IMR-90 (cell line): Measurements from ENCODE around the gene KY. TPM values are rescaled to one million over a fixed set of nuclear protein-coding genes. Genes with fewer than 3 reads are reported as not detected.
A peak's percentile ranks its signal among the peaks of the same experiment; 100 is the strongest.

Source experiments
- ATAC-seq: fragments of 200-7000 bp; cut with Tn5 transposase; 2 replicates; pipeline ENCODE4 v1.9.1; 2020; ENCODE audit warnings: low read depth, mild to moderate bottlenecking, moderate library complexity
- BruUV-seq: library from RNA; stranded (reverse); fragments of 400-500 nt; replicated peaks from 2 replicates; lab custom pipeline; 2021; lab: Mats Ljungman, UMichigan
- CTCF ChIA-PET: fragments of 300-600 bp; formaldehyde crosslinking; extraction: SDS; loops from one replicate; lab custom pipeline; 2021; ENCODE audit warnings: antibody characterized with exemption; lab: Yijun Ruan, JAX
- POLR2A ChIA-PET: fragments of 300-600 bp; sonication (Branson Sonifier 250); formaldehyde crosslinking; loops from one replicate; lab custom pipeline; 2022; ENCODE audit warnings: antibody characterized with exemption; ENCODE audit not compliant: unreplicated experiment; lab: Charles Lee
- DNase-seq: peaks from one replicate; pipeline ENCODE4 v3.0.0; 2013
- H2AFZ ChIP-seq: replicated peaks from 2 replicates; pipeline ENCODE3; 2013; ENCODE audit warnings: low read length, mild to moderate bottlenecking; ENCODE audit not compliant: poor library complexity
- H2AK5ac ChIP-seq: 2 replicates; pipeline ENCODE4 v1.6.1; 2013; ENCODE audit warnings: low read depth, low read length, inconsistent platforms
- H2AK9ac ChIP-seq: replicated peaks from 2 replicates; pipeline ENCODE3; 2013; ENCODE audit warnings: mild to moderate bottlenecking, low read depth, low read length, moderate library complexity; ENCODE audit not compliant: poor library complexity
- H2BK120ac ChIP-seq: 2 replicates; pipeline ENCODE4 v1.6.1; 2013; ENCODE audit warnings: low read depth, low read length, inconsistent platforms
- H2BK15ac ChIP-seq: 3 replicates; pipeline ENCODE4 v1.6.1; 2013; ENCODE audit warnings: low read depth, low read length, inconsistent platforms
- H2BK20ac ChIP-seq: 2 replicates; pipeline ENCODE4 v1.6.1; 2013; ENCODE audit warnings: low read depth, mild to moderate bottlenecking, inconsistent platforms, low read length, moderate library complexity
- H2BK5ac ChIP-seq: 2 replicates; pipeline ENCODE4 v1.6.1; 2013; ENCODE audit warnings: mild to moderate bottlenecking, low read depth, low read length, inconsistent platforms; ENCODE audit not compliant: poor library complexity, severe bottlenecking
- H3K14ac ChIP-seq: replicated peaks from 2 replicates; pipeline ENCODE4 v1.6.1; 2013; ENCODE audit warnings: low read depth, low read length, inconsistent platforms
- H3K18ac ChIP-seq: 2 replicates; pipeline ENCODE4 v1.6.1; 2013; ENCODE audit warnings: low read depth, low read length, control low read depth
- H3K23ac ChIP-seq: 2 replicates; pipeline ENCODE4 v1.6.1; 2013; ENCODE audit warnings: low read depth, low read length, inconsistent platforms
- H3K27ac ChIP-seq: 2 replicates; pipeline ENCODE4 v1.5.1; 2013; ENCODE audit warnings: mild to moderate bottlenecking, control low read depth, low read length; ENCODE audit not compliant: insufficient read depth
- H3K27me3 ChIP-seq: 2 replicates; pipeline ENCODE4 v1.6.1; 2013; ENCODE audit warnings: low read length; ENCODE audit not compliant: control insufficient read depth, insufficient read depth
- H3K36me3 ChIP-seq: 2 replicates; pipeline ENCODE4 v1.6.1; 2013; ENCODE audit warnings: low read length, mixed read lengths; ENCODE audit not compliant: control insufficient read depth, insufficient read depth
- H3K4ac ChIP-seq: 2 replicates; pipeline ENCODE4 v1.6.1; 2013; ENCODE audit warnings: low read depth, low read length, inconsistent platforms
- H3K4me1 ChIP-seq: 2 replicates; pipeline ENCODE4 v1.6.1; 2013; ENCODE audit warnings: low read length, mixed read lengths; ENCODE audit not compliant: control insufficient read depth, insufficient read depth
- H3K4me2 ChIP-seq: 2 replicates; pipeline ENCODE4 v1.6.1; 2013; ENCODE audit warnings: low read depth, mild to moderate bottlenecking, control low read depth, low read length, moderate library complexity
- H3K4me3 ChIP-seq: 2 replicates; pipeline ENCODE4 v1.5.1; 2013; ENCODE audit warnings: low read depth, mild to moderate bottlenecking, control low read depth, low read length, moderate library complexity; ENCODE audit not compliant: insufficient read depth
- H3K56ac ChIP-seq: 2 replicates; pipeline ENCODE4 v1.6.1; 2013; ENCODE audit warnings: low read length, inconsistent platforms; ENCODE audit not compliant: insufficient read depth; ENCODE audit errors: extremely low read depth
- H3K79me1 ChIP-seq, 2 experiments: 2 replicates each; pipeline ENCODE4 v1.6.1; 2013; ENCODE audit warnings: low read length in 2 of 2, inconsistent platforms in 1 of 2, low read depth in 1 of 2
- H3K9ac ChIP-seq: 2 replicates; pipeline ENCODE4 v1.6.1; 2013; ENCODE audit warnings: low read depth, low read length, control low read depth
- H3K9me1 ChIP-seq: 2 replicates; pipeline ENCODE4 v1.6.1; 2013; ENCODE audit warnings: low read length, inconsistent platforms; ENCODE audit not compliant: insufficient read depth
- H3K9me3 ChIP-seq: 2 replicates; pipeline ENCODE4 v1.6.1; 2013; ENCODE audit warnings: low read length; ENCODE audit not compliant: control insufficient read depth, insufficient read depth
- H4K20me1 ChIP-seq: 2 replicates; pipeline ENCODE4 v1.6.1; 2013; ENCODE audit warnings: low read length, inconsistent platforms; ENCODE audit not compliant: insufficient read depth
- H4K5ac ChIP-seq: 2 replicates; pipeline ENCODE4 v1.6.1; 2013; ENCODE audit warnings: mild to moderate bottlenecking, low read depth, low read length, control low read depth
- H4K8ac ChIP-seq, 2 experiments: 2 replicates each; pipeline ENCODE4 v1.6.1; 2013; ENCODE audit warnings: low read depth in 2 of 2, low read length in 2 of 2, control low read depth in 1 of 2, inconsistent platforms in 1 of 2
- H4K91ac ChIP-seq: 2 replicates; pipeline ENCODE4 v1.6.1; 2013; ENCODE audit warnings: low read depth, low read length, inconsistent platforms; ENCODE audit not compliant: insufficient read depth
- BHLHE40 ChIP-seq: fragments of 150-350 bp; IDR thresholded peaks from 2 replicates; pipeline ENCODE4 v1.6.1; 2016; ENCODE audit warnings: mild to moderate bottlenecking, low read depth, low read length
- CEBPB ChIP-seq: IDR thresholded peaks from 2 replicates; pipeline ENCODE4 v1.6.1; 2012; ENCODE audit warnings: low read depth, low read length, improper control_type of control experiment
- CHD1 ChIP-seq: IDR thresholded peaks from 2 replicates; pipeline ENCODE4 v1.6.1; 2012; ENCODE audit warnings: low read depth, low read length, improper control_type of control experiment
- ELK1 ChIP-seq: fragments of 150-350 bp; IDR thresholded peaks from 2 replicates; pipeline ENCODE4 v1.6.1; 2016; ENCODE audit warnings: low read depth, mild to moderate bottlenecking, low read length, moderate library complexity, borderline replicate concordance
- FOS ChIP-seq: fragments of 150-350 bp; IDR thresholded peaks from 2 replicates; pipeline ENCODE4 v1.6.1; 2016; ENCODE audit warnings: low read depth, low read length
- MAFK ChIP-seq: IDR thresholded peaks from 2 replicates; pipeline ENCODE4 v1.6.1; 2012; ENCODE audit warnings: low read depth, low read length, improper control_type of control experiment
- MAZ ChIP-seq: IDR thresholded peaks from 2 replicates; pipeline ENCODE4 v1.6.1; 2012; ENCODE audit warnings: low read depth, mild to moderate bottlenecking, low read length, improper control_type of control experiment, moderate library complexity, borderline replicate concordance
- MXI1 ChIP-seq: IDR thresholded peaks from 2 replicates; pipeline ENCODE4 v1.6.1; 2012; ENCODE audit warnings: low read depth, mild to moderate bottlenecking, low read length, moderate library complexity, borderline replicate concordance
- NFE2L2 ChIP-seq: fragments of 150-350 bp; IDR thresholded peaks from 2 replicates; pipeline ENCODE4 v1.6.1; 2016; ENCODE audit warnings: low read depth, mild to moderate bottlenecking, low read length
- POLR2A ChIP-seq: IDR thresholded peaks from 2 replicates; pipeline ENCODE4 v1.6.1; 2012; ENCODE audit warnings: mild to moderate bottlenecking, low read depth, low read length
- RAD21 ChIP-seq: IDR thresholded peaks from 2 replicates; pipeline ENCODE4 v1.6.1; 2012; ENCODE audit warnings: low read length, improper control_type of control experiment
- RCOR1 ChIP-seq: IDR thresholded peaks from 2 replicates; pipeline ENCODE4 v1.6.1; 2012; ENCODE audit warnings: mild to moderate bottlenecking, low read length, improper control_type of control experiment; ENCODE audit not compliant: insufficient replicate concordance
- RFX5 ChIP-seq: IDR thresholded peaks from 2 replicates; pipeline ENCODE4 v1.8.0; 2012; ENCODE audit warnings: low read depth, mild to moderate bottlenecking, low read length, moderate library complexity
- SMC3 ChIP-seq: fragments of 150-350 bp; IDR thresholded peaks from 2 replicates; pipeline ENCODE4 v1.6.1; 2016; ENCODE audit warnings: low read depth, mild to moderate bottlenecking, antibody characterized with exemption, low read length, moderate library complexity
- USF2 ChIP-seq: fragments of 150-350 bp; IDR thresholded peaks from 2 replicates; pipeline ENCODE4 v1.6.1; 2017; ENCODE audit warnings: mild to moderate bottlenecking, antibody characterized with exemption, low read length, low read depth
- dilution Hi-C: fragments of 300-500 bp; cut with HindIII; formaldehyde crosslinking; loops from one replicate; pipeline ENCODE4 v1.14.3; 2018; ENCODE audit warnings: low sequenced_read_pairs; ENCODE audit not compliant: unreplicated experiment
- in situ Hi-C: fragments of 300-500 bp; cut with MboI; formaldehyde crosslinking; loops from 3 replicates; pipeline ENCODE4 v1.14.3; 2019; ENCODE audit warnings: low sequenced_read_pairs, inconsistent platforms, mixed read lengths
- intact Hi-C: fragments of 100-400 bp; cut with micrococcal nuclease; formaldehyde crosslinking; loops from 2 replicates; pipeline ENCODE4 v1.10.0; 2022
- polyA plus RNA-seq, 3 experiments: library from polyadenylated mRNA; depleted of rRNA; stranded (reverse); fragments of >200 nt; gene quantifications; 2 replicates each; pipeline ENCODE4 v1.2.3, GENCODE V29; 2012; ENCODE audit warnings: low replicate concordance in 1 of 3
- total RNA-seq: library from RNA; depleted of rRNA; stranded (reverse); fragments of >200 nt; gene quantifications from 2 replicates; pipeline ENCODE4 v1.2.3, GENCODE V29; 2012
- TF ChIP-seq, protein P1 (sequence below): conservative IDR thresholded peaks from 2 replicates; pipeline ENCODE4 v1.5.1; 2012; ENCODE audit warnings: mild to moderate bottlenecking, low read depth, low read length, improper control_type of control experiment

Gene KY
- total and polyA plus RNA-seq, 2 of the 4 experiments (the other 2 are of a cell fraction) = under 0.01 to 0.09 TPM

- Histone ChIP-seq H3K9ac (no peak overlapping the region), H4K5ac (no peak overlapping the region), H4K91ac (no peak overlapping the region), H2AK9ac (no peak overlapping the region), H3K27me3 (peaks cover 5% of the 10 kb centered on the region), H4K8ac (no peak overlapping the region), H2BK5ac (no peak overlapping the region), H3K18ac (no peak overlapping the region), H3K9me1 (no peaks in the 10 kb centered on the region), H3K23ac (no peak overlapping the region), H4K20me1 (no peaks in the 10 kb centered on the region), H3K4me2 (no peak overlapping the region), H3K27ac (no peak overlapping the region), H3K56ac (no peak overlapping the region), H3K36me3 (no peaks in the 10 kb centered on the region), H2BK15ac (no peak overlapping the region), H2BK20ac (no peak overlapping the region), H3K4me3 (no peak overlapping the region), H3K79me1 (no peaks in the 10 kb centered on the region), H2BK120ac (no peak overlapping the region), H2AFZ (peak overlapping the region; percentile 19), H3K4me1 (no peaks in the 10 kb centered on the region), H2AK5ac (no peak overlapping the region), H3K4ac (no peak overlapping the region), H3K9me3 (no peaks in the 10 kb centered on the region), H3K14ac (no peak overlapping the region)
- BruUV-seq = no TSS peak
- ATAC-seq (no peak), DNase-seq (no peak)
- dilution Hi-C loops = no loop called here
- in situ Hi-C loops = no loop called here
- POLR2A ChIA-PET = no interaction called here
- CTCF ChIA-PET = no interaction called here
- intact Hi-C loops = no loop called here
- TF ChIP-seq RCOR1 = no peak
- TF ChIP-seq POLR2A = no peak
- TF ChIP-seq NFE2L2 = no peak
- TF ChIP-seq CHD1 = no peak
- TF ChIP-seq ELK1 = no peak
- no peak for TF ChIP-seq FOS
- TF ChIP-seq, protein P1, sequence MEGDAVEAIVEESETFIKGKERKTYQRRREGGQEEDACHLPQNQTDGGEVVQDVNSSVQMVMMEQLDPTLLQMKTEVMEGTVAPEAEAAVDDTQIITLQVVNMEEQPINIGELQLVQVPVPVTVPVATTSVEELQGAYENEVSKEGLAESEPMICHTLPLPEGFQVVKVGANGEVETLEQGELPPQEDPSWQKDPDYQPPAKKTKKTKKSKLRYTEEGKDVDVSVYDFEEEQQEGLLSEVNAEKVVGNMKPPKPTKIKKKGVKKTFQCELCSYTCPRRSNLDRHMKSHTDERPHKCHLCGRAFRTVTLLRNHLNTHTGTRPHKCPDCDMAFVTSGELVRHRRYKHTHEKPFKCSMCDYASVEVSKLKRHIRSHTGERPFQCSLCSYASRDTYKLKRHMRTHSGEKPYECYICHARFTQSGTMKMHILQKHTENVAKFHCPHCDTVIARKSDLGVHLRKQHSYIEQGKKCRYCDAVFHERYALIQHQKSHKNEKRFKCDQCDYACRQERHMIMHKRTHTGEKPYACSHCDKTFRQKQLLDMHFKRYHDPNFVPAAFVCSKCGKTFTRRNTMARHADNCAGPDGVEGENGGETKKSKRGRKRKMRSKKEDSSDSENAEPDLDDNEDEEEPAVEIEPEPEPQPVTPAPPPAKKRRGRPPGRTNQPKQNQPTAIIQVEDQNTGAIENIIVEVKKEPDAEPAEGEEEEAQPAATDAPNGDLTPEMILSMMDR = no peak
- no peak for TF ChIP-seq CEBPB
- no peak for TF ChIP-seq USF2
- no peak for TF ChIP-seq RAD21
- no peak for TF ChIP-seq SMC3
- TF ChIP-seq MAFK = no peak
- no peak for TF ChIP-seq MAZ
- no peak for TF ChIP-seq BHLHE40
- no peak for TF ChIP-seq MXI1
- no peak for TF ChIP-seq RFX5
Measured at GRCh38 chr3:134694466-134694865, 43.6 kb upstream of the KY start.
